HL-60/S4 (cell line): ENCODE data around the gene PSMG3.

ENCODE experiments used
- in situ Hi-C: fragments of 300-500 bp; cut with MboI; formaldehyde crosslinking; loops from 2 replicates; pipeline ENCODE4 v1.14.3; 2022; ENCODE audit warnings: low sequenced_read_pairs

Gene PSMG3

DNA sequence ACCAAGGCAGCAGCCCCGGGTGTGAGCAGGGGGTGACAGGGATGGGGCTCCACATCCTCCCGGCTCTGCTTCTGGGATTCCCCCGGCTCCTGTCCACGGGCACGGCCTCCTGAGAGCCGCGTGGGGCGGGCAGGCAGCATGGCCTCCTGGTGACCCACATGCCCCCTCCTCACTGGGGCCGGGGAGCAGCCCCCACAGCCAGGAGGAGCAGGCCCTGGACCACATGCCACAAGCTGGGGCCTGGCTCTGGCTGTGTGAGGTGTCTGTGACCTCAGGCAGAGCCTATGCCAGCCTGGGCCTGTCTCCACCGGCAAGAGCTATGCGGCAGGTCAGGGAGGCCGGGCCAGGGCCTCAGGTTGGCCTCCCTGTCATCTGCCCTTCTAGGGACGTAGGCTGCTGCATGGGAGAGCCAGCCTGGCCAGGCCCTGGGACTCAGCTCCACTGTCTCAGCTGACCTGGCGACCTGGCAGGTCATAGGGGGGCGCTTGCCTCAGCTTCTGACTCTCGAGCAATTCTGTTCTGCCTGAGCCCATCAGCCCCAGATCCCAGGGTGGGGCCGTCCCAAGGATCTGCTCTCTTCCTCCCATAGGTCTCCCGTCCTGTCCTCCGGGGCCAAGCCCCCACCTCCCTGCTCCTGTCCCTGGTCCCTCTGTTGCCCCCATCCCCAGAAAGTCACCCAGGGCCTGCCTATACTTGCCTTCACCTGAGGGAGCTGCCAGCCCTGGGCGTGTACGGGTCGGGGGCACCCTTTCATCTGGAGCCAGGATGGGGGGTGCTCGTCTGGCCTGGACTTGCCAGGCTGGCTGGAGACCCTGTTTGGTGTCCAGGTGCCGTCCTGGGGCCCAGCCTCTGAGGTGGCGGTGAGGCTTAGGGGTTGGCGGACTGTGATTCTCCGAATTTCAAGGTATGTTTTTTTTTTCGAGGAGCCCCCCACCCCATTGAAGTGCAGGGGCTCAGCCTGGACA lies 9.9 kb downstream of the PSMG3 start:
- in situ Hi-C loops: no loop called here

DNA sequence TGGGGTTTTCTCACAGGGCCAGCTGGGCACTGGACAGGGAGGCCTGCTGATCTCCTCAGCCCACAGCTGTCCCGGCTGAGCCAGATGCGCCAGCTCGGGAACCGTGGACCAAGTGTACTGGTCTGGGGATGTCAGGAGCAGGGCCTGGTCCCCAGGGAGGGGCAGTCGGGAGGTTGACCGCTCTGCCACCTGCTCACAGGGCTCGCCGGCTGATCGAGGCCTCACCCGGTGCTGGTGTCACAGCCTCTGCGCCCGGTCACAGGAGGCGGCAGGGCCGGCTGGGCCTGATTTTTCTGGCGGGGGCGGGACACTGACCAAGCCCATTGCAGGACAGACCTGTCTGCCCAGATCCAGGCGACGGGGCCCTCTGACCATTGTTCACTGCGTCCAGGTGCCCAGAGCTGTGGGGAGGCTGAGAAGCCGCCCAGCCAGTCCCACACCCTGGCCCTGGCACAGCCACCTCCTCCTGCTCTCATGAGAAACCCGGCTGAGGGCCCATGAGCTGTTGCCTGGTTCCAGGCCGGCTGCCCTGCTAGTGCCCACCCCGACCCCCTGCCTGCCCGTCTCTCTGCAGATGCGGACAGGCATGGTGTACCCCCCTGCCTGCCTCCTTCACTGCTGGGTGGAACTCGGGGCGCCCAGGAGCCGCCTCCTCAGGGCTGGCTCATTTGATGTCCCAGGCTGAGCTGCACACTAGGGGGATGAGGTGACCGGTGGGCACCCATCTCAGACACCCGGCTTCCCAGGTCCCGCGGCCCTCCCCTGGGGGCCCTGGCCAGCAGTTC lies 10.8 kb downstream of the PSMG3 start:
- in situ Hi-C loops: no loop called here

DNA sequence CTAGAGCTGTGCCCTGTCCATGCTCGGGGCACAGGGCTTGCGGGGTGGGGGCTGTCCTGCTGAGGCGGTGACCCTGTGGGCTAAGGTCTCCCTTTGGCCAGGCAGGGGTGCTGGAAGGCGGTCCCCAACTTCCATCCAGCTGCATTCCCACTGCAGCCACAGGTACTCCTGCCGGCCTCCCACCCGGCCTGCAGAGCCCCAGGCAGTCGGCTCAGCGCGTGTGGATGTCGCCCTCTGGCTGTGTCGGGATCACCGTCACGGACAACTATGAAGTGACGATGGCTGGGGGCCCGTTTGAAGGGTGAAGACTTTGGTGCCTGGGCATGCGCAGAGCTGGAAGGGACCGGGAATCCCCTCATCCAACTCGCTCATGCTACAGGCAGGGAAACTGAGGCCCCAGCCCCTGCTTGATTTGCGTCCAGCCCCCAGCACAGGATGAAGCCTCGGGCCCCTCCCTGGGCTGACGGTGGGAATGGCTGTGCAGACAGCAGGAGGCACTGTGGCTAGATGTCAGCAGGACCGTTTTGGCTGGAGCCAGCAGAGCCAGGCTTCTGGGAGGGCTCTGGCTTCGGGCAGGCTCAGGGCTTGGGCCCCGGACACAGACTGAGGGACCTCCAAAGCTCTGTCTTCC lies 11.5 kb downstream of the PSMG3 start:
- in situ Hi-C loops: no loop called here

DNA sequence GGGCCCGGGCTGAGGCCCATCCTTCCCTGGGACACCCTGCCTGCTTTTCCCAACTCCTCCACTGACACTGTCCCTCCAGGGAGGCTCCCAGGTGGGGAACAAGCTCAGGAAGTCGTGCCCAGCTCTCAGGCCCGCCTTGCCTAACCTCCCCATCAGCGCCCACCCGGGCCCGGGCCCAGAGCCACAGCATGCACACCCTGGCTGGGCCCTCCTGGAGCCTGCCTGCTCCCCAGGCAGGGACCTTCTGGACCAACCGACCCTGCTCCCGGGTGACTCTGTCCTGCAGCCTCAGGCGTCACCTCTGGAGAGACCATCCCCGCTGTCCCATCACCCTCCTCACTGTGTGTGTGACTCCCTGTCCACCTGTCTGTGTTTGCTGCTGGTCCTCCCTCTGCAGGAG lies 12.1 kb downstream of the PSMG3 start:
- in situ Hi-C loops: no loop called here

DNA sequence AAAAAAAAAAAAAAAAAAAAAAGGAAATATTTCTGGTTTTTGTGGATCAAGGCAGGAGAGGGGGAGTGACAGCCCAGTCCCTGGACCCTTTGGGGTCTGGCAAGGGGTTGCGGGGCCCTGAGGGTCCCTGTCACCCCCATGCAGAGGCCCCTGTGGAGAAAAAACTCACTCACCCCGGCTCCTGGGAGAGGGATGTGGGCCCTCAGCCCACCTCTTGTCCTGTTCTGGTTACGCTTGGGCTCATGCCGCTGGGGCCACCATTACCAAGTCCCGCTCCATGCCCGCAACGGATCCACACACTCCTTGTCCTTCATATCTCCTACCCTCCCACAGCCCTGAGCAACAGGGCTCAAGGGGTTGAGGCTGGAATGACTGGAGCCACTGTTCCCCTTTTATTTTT lies 12.8 kb downstream of the PSMG3 start:
- in situ Hi-C loops: no loop called here

DNA sequence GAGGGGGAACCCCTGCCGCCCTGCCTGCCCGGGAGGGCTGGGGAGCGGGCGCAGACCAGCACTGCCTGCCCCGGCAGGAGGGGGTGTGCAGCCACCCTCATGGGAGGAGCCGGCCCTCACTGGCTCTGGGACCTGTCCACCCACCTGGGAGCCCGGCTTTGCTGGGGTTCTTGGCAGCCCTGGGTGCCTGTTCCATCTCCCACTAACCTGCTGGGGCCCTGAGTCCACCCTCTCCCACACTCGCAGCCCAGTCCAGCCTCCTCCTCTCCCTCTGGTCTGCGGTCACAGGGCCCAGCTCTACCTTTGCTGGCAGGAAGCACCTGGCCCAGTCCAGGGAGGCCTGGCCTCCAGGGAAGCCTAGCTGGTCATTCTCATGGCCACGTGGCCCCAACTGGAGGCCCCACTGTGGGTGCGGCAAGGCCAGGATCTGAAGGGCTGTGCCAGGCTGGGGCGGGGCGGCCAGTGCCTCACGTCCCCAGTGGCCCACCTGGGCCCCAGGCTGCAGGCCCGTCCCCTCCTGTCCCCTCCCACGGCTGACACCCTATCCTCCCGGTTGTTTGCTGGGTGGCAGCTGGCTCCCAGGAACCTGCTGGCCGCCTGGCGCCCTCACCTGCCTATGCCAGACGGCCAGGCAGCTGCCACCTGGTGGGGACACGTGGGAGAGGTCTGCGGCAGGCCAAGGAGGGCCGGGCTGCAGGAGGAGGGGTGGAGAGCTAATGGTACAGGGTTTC lies 13.9 kb downstream of the PSMG3 start, which contains the start of gene TMEM184A:
Gene TMEM184A (minus strand): TSS at position 393 of the 731 bp plus-strand sequence. CDS start 721 bp downstream, outside the sequence.
- in situ Hi-C loops: no loop called here

DNA sequence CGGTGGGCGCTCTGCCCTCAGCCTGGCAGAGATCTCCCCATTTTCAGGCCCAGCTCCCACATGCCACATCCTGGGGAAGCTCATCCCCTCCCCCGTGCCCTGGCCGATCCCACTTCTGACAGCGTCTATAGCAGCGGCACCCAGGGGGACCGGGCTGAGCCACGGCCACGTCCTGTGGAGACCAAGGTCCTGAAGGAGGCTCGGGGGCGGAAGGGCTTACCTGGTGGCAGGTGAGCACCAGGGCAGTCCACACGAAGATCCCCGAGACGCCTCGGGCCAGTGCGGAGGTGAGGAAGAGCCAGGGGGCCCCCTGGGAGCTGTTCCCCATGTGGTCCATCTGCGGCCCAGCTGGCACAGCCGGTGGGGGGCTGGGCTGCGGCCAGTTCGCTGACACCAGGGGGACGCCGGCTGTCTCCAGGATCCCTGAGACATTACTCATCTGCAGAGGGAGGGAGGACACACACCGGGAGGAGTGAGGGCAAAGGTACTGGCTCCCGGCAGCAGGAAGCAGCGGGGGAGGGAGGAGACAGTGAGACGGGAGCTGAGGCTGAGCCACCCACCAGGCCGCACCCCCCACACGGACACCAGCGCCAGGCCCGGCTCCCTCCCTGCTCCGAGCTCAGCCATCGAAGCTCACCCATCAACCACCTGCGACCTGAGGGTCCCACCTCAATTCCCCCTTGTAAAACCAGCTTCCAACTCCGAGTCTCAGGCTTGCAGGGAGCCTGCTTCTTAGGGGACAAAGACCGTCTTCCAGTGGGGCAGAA lies 14.6 kb downstream of the PSMG3 start:
- in situ Hi-C loops: no loop called here

DNA sequence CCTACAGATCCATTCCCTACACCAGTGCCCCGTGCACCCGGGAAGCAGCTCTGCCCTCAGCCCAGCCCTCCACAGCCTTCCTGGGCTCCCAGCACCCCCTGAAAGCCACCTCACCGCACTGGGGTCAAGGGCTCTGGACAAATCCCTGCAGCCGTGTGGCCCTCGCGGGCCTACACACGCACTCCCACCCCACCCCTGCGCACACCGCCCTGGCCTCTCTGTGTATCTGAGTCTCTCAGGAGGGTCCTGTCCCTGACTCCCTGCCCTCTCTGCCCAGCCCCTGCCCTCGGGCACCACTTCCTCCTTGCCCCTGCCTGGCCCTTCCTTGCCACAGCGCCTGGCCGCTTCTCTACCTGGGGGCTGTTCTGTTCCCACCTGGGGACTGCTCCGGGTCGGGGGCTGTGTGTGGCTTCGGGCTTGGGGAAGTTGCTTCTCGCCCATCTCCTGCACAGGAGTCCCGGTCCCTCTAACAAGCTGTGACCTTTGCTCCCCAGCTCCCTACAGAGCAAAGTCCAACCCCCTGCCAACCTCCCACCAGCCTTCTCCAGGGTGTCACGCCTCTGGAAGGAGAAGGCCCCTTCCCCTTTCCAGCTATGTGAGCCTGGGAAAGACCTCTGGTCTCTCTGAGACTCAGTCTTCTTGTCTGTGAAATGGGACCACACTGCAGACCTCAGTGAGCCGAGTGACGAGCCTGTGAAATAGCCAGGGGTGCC lies 15.3 kb downstream of the PSMG3 start:
- in situ Hi-C loops: no loop called here

DNA sequence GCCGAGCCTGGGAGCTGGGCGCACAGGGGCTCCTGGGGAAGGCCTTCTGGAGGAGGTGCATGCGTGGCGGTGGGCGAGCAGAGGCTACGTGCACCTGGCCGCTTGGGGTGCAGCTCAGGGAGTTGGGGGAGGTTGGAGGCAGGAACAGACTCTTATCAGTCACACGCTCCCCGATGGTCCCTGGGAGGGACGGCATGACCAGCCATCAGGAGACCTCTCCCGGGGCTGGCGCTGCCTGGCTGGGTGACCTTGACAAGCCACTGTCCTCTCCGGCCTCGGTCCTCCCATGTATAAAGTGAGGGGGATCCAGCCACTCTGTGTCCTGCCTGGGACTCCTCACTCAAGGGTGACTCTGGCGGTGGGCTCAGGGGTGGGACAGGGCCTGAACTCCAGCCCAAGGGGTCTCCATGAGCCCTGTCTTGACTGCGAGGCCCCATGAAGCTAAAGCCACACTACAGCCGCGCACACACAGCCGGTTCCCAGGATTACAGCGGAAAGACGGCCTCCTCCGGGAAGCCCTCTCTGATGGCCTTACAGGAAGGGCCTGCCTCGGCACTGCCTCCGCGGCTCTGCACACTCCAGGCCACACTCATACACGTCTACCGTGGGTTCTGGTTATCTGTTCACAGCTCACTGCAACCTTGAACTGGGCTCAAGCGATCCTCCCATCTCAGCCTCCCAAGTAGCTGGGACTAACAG lies 16.2 kb downstream of the PSMG3 start:
- in situ Hi-C loops: no loop called here

DNA sequence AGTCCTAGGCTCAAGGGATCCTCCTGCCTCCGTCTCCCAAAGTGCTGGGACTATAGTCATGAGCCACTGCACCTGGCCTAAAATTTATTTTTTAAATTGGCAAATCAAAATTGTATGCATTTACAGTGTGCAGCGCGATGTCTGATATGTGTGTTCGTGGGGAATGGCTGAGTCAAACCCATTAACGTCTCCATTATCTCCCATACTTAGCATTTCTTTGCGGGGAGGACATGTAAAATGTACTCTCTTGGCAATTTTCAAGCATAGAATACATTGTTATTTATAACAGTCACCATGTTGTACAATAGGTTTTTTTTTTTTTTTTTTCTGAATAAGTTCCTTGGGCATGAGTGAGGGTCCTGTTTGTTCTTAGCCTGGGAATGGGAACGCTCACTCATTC lies 17.6 kb downstream of the PSMG3 start:
- in situ Hi-C loops: no loop called here

DNA sequence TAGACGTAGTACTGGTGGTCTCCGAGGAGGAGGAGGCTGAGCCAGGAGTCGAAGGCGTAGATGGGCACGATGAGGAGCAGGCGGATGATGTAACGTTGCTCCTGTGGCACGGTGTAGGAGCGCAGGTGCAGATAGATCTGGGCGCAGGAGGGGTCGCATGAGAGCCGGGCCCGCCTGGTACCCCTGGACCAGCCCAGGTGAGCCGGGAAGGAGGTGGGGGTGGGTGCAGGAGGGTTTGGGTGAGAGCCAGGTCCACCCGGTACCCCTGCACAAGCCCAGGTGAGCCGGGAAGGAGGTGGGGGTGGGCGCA lies 19.0 kb downstream of the PSMG3 start:
- in situ Hi-C loops: no loop called here

DNA sequence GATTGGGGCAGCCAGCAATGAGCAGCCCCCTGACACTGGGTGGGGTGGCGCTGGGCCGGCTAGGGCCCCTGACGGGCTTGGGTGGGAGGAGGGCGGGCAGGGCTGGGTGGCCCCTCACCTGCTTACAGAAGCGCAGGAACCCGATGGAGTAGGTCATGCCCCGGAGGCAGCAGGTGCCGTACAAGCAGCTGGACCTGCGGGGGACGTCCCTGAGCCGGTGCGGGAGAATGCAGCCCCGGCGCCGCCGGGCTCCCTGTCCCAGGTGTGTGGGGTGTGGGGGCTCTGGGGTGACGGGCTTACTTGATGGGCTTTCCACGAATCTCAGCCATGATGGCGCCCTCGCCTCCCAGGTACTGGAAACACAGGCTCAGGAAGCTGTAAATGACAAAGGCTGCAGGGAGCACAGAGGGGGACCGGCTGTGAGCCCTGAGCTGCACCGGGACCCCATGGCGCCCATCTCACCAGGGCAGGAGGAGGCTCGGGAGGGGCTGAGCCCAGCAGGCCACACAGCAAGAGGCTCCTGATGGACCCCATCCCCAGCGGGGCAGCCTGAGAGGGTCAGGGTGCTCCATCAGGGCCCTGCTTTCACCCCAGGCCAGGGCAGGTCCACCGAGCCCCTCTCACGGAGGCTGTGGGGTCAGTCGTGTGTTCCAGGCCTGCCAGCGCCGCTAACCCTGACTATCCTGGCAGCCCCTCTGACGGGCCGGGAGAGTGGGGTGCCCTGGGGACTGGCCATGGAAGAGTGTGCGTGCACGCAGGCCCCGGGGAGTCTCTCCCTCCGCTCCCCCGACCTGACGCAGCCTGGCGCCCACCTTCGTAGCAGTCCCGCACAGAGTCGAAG lies 19.6 kb downstream of the PSMG3 start:
- in situ Hi-C loops: no loop called here

DNA sequence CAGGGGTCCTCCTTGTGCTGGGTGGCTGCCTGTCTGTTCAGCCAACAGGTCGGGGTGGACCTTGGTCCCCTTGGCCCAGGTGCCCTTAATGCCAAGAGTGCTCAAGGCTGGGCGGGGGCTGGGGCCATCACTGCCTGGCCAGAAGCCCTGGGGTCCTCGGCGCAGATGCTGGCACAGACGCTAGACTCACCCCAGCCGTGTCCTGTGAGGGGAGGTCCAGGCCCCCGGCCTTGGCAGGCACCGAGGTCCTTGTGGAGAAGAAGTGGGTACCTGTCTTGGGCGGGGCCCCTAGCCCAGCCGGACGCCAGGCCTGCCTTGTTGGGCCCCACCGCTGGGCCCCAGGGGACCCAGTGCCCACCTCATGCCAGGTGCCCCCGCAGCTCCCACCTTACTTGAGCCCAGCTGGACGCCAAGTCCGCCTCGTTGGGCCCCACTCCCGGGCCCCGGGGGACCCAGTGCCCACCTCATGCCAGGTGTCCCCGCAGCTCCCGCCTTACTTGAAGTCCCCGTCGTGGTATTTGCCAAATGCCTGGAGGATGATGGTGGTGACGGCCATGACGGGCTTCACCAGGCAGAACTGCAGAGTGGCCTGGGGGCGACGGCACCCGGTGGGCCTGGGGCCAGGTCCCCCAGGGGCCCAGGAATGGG lies 20.4 kb downstream of the PSMG3 start:
- in situ Hi-C loops: no loop called here

DNA sequence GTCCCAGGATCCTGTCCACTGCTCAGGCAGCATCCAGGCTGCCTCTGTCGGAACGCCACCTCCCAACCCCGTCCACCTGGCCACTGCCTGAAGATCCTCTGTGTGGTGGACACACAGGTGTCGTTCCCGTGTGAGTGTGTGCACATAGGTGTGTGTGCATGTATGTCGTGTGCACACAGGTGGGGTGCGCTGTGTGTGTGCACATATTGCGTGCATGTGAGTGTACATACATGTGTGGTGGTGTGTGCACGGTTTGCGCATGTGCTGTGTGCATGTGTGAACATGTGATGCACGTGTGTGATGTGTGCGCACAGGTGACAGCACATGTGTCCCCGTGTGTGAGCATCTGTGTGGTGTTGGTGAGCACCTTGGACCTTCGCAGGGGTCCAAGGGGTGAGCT lies 20.9 kb downstream of the PSMG3 start:
- in situ Hi-C loops: no loop called here

DNA sequence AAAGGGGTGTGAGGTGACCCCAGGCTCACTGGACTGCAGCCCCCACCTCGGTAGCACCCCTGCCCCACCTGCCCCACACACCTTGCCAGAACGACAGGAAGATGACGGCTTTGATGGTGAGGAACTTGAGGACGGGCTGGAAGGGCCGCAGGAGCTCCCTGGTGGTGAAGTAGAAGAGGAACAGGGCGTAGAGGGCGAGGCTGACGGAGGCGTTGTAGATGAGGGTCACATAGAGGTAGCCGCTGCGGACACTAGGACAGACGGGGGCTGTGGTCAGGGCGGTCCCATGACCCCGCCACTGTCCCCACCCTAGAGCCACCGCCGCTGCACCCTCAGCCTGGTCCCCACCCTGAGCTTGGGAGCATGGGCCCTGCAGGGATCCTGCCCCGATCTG lies 21.4 kb downstream of the PSMG3 start:
- in situ Hi-C loops: no loop called here

DNA sequence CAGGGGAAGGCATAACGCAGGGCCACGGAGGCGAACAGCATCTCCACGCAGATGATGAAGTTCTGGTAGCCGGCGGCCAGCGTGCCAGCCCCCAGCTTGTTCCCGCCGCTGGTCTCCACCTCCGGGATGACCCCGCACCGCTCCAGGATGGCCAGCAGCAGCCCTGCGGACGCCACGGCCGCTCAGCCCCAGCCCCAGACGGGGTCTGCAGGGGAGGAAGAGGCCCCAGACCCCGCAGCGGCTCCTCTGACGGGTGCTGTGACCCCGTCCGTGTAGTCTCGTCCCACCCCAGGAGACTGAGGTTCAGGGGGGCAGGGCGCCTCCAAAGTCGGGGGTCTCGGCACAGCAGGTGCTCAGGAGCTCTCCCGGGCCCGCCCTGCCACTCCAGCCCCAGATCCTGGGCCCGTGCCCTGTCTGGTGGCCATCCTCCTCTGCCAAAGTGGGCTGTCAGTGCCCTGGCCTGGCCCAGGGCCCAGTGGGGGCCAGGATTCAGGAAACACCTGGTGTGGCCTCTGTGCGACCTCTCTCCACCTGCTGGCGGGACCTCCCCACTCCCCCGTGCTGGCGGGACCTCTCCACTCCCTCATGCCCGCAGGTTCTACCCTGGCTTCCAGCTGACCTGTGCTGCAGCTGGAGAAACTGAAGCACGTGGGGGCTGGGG lies 21.9 kb downstream of the PSMG3 start:
- in situ Hi-C loops: no loop called here
